Cardiac septum (tissue), 1 donor: Measurements from ENCODE around the gene SV2C. TPM values are rescaled to one million over a fixed set of nuclear protein-coding genes. Genes with fewer than 3 reads are reported as not detected.

ENCODE experiments used
- DNase-seq: peaks from one replicate; pipeline ENCODE4 v3.0.0-alpha.2; 2020; ENCODE audit warnings: low spot score
- intact Hi-C: fragments of 100-400 bp; cut with DNase I; formaldehyde crosslinking; loops from one replicate; pipeline ENCODE4 v1.14.0; 2022
- total RNA-seq: library from RNA; stranded (reverse); fragmentation: NEBNext Ultra II Directional; extraction: Animal tissue kit (Norgen Biotek cat#: 25700); gene quantifications from one replicate; pipeline ENCODE4 v1.2.1, GENCODE V29; 2021
- donor health status: DM: no; HTN: no; CAD: no.

Gene SV2C
- total RNA-seq, 1 donor from 2014 or later, result 0.67 TPM

GRCh38 chr5:76193635-76194034 lies 110.5 kb downstream of the SV2C start:
- DNase-seq, result no peak
- intact Hi-C loops, result no loop called here

GRCh38 chr5:76194340-76194739 lies 111.2 kb downstream of the SV2C start:
- DNase-seq, result no peak
- intact Hi-C loops, result no loop called here

- intact Hi-C loops, result no loop called here
- no peak for DNase-seq
These were observed 113.3 kb downstream of the SV2C start for GRCh38 chr5:76196457-76196856.

GRCh38 chr5:76196886-76197489 lies 113.8 kb downstream of the SV2C start:
- intact Hi-C loops, result no loop called here
- no peak for DNase-seq

- DNase-seq, result no peak
- intact Hi-C loops, result no loop called here
These were observed 114.5 kb downstream of the SV2C start for GRCh38 chr5:76197726-76198125.

- DNase-seq, result no peak
These were observed 116.4 kb downstream of the SV2C start for GRCh38 chr5:76199336-76200318.

GRCh38 chr5:76202182-76202581 lies 119.0 kb downstream of the SV2C start:
- intact Hi-C loops, result no loop called here

More at GRCh38 chr5:76199336-76200318, 116.4 kb downstream of the SV2C start:
- intact Hi-C loops, result no loop called here

GRCh38 chr5:76204191-76204590 lies 121.0 kb downstream of the SV2C start:
- intact Hi-C loops, result no loop called here
- DNase-seq, result no peak

More at GRCh38 chr5:76202182-76202581, 119.0 kb downstream of the SV2C start:
- DNase-seq, result no peak

GRCh38 chr5:76204713-76205112 lies 121.5 kb downstream of the SV2C start:
- intact Hi-C loops, result no loop called here

GRCh38 chr5:76207120-76207519 lies 123.9 kb downstream of the SV2C start:
- no peak for DNase-seq
- intact Hi-C loops, result no loop called here

More at GRCh38 chr5:76204713-76205112, 121.5 kb downstream of the SV2C start:
- DNase-seq, result no peak

- DNase-seq, result no peak
- intact Hi-C loops, result no loop called here
These were observed 126.1 kb downstream of the SV2C start for GRCh38 chr5:76209297-76209696.

- intact Hi-C loops, result no loop called here
- no peak for DNase-seq
These were observed 127.8 kb downstream of the SV2C start for GRCh38 chr5:76210946-76211345.

GRCh38 chr5:76213858-76214257 lies 130.7 kb downstream of the SV2C start:
- DNase-seq, result no peak
- intact Hi-C loops, result no loop called here

GRCh38 chr5:76216748-76217147 lies 133.6 kb downstream of the SV2C start:
- no peak for DNase-seq
- intact Hi-C loops, result no loop called here

- no peak for DNase-seq
- intact Hi-C loops, result no loop called here
These were observed 136.5 kb downstream of the SV2C start for GRCh38 chr5:76219636-76220035.

- intact Hi-C loops, result no loop called here
These were observed 138.1 kb downstream of the SV2C start for GRCh38 chr5:76221311-76221710.

GRCh38 chr5:76222318-76222717 lies 139.1 kb downstream of the SV2C start:
- intact Hi-C loops, result no loop called here
- DNase-seq, result no peak

More at GRCh38 chr5:76221311-76221710, 138.1 kb downstream of the SV2C start:
- no peak for DNase-seq

- intact Hi-C loops, result no loop called here
- DNase-seq, result no peak
These were observed 140.5 kb downstream of the SV2C start for GRCh38 chr5:76223696-76224095.

GRCh38 chr5:76224898-76225297 lies 141.7 kb downstream of the SV2C start:
- intact Hi-C loops, result no loop called here
- no peak for DNase-seq

GRCh38 chr5:76225336-76225735 lies 142.2 kb downstream of the SV2C start:
- intact Hi-C loops, result no loop called here
- no peak for DNase-seq

- DNase-seq, result no peak
- intact Hi-C loops, result no loop called here
These were observed 146.7 kb downstream of the SV2C start for GRCh38 chr5:76229900-76230299.
